ENCODE measurements around the gene SORT1. TPM values are rescaled to one million over a fixed set of nuclear protein-coding genes. Genes with fewer than 3 reads are reported as not detected.

Gene SORT1
- total and polyA plus RNA-seq, 2 of the 8 experiments (the other 6 are each of a cell fraction or from before 2014, with no cell fraction given) = 18.7 to 69.6 TPM

GRCh38 chr1:109282952-109283747 lies 114.6 kb downstream of the SORT1 start, which contains the start of gene PSRC1 (continued):
- TF ChIP-seq RBBP5 (IDR thresholded peaks at IDR 0.05; ENCODE audit: borderline replicate concordance, low read depth, low read length) (peak; percentile 60; the same call in 1 of the 2 replicates), SP1 (IDR thresholded peaks at IDR 0.05; ENCODE audit: low read depth, low read length) (peak; percentile 34; the same call in 1 of the 2 replicates), SAP30 (IDR thresholded peaks at IDR 0.05; ENCODE audit: insufficient read depth, insufficient replicate concordance, low read length) (peak; percentile 90), SIRT6 (IDR thresholded peaks at IDR 0.05; ENCODE audit: low read length) (no peak), EGR1 (IDR thresholded peaks at IDR 0.05; ENCODE audit: borderline replicate concordance, low read depth, low read length) (no peak), TAF1 (IDR thresholded peaks at IDR 0.05; ENCODE audit: low read depth, low read length) (peak; percentile 83), SIN3A (conservative IDR thresholded peaks at IDR 0.05 in 1 of 2, IDR thresholded peaks at IDR 0.05 in 1 of 2; ENCODE audit: low read depth in 1 of 2, low read length in 2 of 2) (peak; percentile 18 to 84; a peak in 2 of 4 replicates), MAX (IDR thresholded peaks at IDR 0.05) (peak; percentile 69; the same call in 1 of the 2 replicates), GABPA (IDR thresholded peaks at IDR 0.05; ENCODE audit: borderline replicate concordance, insufficient read depth, low read length) (peak; percentile 76; the same call in 1 of the 2 replicates), SP4 (IDR thresholded peaks at IDR 0.05; ENCODE audit: low read length) (no peak), PHF8 (conservative IDR thresholded peaks at IDR 0.05; ENCODE audit: low read depth, low read length) (peak; percentile 86), FOSL1 (IDR thresholded peaks at IDR 0.05; ENCODE audit: insufficient read depth, low read depth, low read length) (no peak), E2F6 (IDR thresholded peaks at IDR 0.05) (peak; percentile 25; the same call in 1 of the 2 replicates), SUZ12 (IDR thresholded peaks at IDR 0.05; ENCODE audit: low read length) (no peak), RFX5 (IDR thresholded peaks at IDR 0.05; ENCODE audit: borderline replicate concordance, low read depth, low read length) (no peak), MAFK (IDR thresholded peaks at IDR 0.05; ENCODE audit: low read depth, low read length) (no peak), SP2 (IDR thresholded peaks at IDR 0.05; ENCODE audit: low read length) (no peak), SRF (IDR thresholded peaks at IDR 0.05; ENCODE audit: low read depth, low read length) (no peak), NRF1 (IDR thresholded peaks at IDR 0.05; ENCODE audit: low read depth, low read length) (no peak), POLR2AphosphoS5 (IDR thresholded peaks at IDR 0.05; ENCODE audit: low read depth, low read length) (peak; percentile 95), NANOG (IDR thresholded peaks at IDR 0.05; ENCODE audit: insufficient read depth, low read depth, low read length, poor library complexity, severe bottlenecking) (no peak), HDAC2 (IDR thresholded peaks at IDR 0.05; ENCODE audit: borderline replicate concordance in 1 of 2, low read depth in 2 of 2, low read length in 2 of 2) (peak in 1 of 2 experiments; percentile 74; a peak in 1 of 4 replicates)
